Right cardiac atrium (tissue), 5 donors: ENCODE results near the gene MCC. TPM values are rescaled to one million over a fixed set of nuclear protein-coding genes. Genes with fewer than 3 reads are reported as not detected.

ENCODE experiments used
- ATAC-seq, 2 donors: fragments of 200-7000 bp; cut with Tn5 transposase; one replicate each; pipeline versions ENCODE4 v1.8.0 to v1.9.1; 2020; ENCODE audit warnings: moderate library complexity in 2 of 2, mild to moderate bottlenecking in 1 of 2
- DNase-seq, 3 donors: peaks; one replicate each; pipeline ENCODE4 v3.0.0-alpha.2; 2020
- H3K27ac ChIP-seq: one replicate; pipeline ENCODE4 v1.5.1; 2013; ENCODE audit warnings: mild to moderate bottlenecking, low read length, control low read depth, moderate library complexity
- H3K27me3 ChIP-seq: one replicate; pipeline ENCODE4 v1.6.1; 2013; ENCODE audit not compliant: control insufficient read depth, insufficient read depth
- H3K4me1 ChIP-seq: one replicate; pipeline ENCODE4 v1.6.1; 2013; ENCODE audit warnings: low read length; ENCODE audit not compliant: control insufficient read depth, insufficient read depth
- H3K4me3 ChIP-seq: one replicate; pipeline ENCODE4 v1.5.1; 2013; ENCODE audit warnings: low read length, control low read depth
- H3K9me3 ChIP-seq: one replicate; pipeline ENCODE4 v1.6.1; 2013; ENCODE audit warnings: low read length; ENCODE audit not compliant: control insufficient read depth
- WGBS: extraction: QIAGEN DNeasy Blood & Tissue Kit; methylation state at CpG from one replicate; pipeline ENCODE4 v1.1.7; 2013; 5-methylcytosine and 5-hydroxymethylcytosine counted together
- intact Hi-C, 4 donors: fragments of 100-400 bp; cut with DNase I; formaldehyde crosslinking; loops; one replicate each; pipeline versions ENCODE4 v1.11.0 to v1.14.0; 2022 to 2023
- polyA plus RNA-seq: library from polyadenylated mRNA; stranded (reverse); fragments of 200-250 nt; gene quantifications from one replicate; pipeline ENCODE4 v1.2.3, GENCODE V29; 2013
- total RNA-seq, 4 donors: library from RNA; stranded (reverse); fragmentation: NEBNext Ultra II Directional; extraction: Animal tissue kit (Norgen Biotek cat#: 25700); gene quantifications; one replicate each; pipeline ENCODE4 v1.2.1, GENCODE V29; 2021
- donor health status: healthy with polysubstance abuse.
- donor health status: DM: no; HTN: yes; CAD: no.
- donor health status: DM: no; HTN: no; CAD: no.
- donor health status: DM: no; HTN: yes; CAD: no; lungs with severe emphysema.
- donor health status: DM: yes; HTN: yes; CAD: no.

The MCC gene
- total and polyA plus RNA-seq, 5 donors = 6.9 to 33.6 (median 27.0) TPM

DNA sequence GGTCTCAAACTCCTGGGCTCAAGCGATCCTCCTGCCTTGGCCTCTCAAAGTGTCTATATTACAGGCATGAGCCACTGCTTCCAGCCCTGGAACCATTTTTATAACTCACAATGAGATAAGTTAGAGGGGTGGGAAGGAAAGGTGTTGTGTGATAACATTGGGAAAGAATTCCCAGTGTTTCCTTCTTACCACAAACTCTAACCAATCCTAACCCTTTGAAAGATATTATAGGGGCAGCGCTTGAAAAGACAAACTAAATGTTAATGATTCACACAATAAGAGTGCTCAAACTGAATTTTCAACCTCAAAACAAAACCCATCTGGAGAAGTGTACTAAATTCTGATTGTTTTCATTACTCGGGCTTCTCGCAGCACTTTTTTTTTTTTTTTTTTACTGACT is 163.2 kb downstream of the MCC start:
- H3K4me1 ChIP-seq = no peaks in the 10 kb centered on the region
- ATAC-seq = peak in 1 of 2 donors; percentile 80
- no peaks in the 10 kb centered on the region for H3K27me3 ChIP-seq
- H3K9me3 ChIP-seq = no peaks in the 10 kb centered on the region
- no peak overlapping the region for H3K4me3 ChIP-seq
- no peak overlapping the region for H3K27ac ChIP-seq
- 90% methylated on average over 4 of the region's 4 CpGs for WGBS
- intact Hi-C loops = loop anchor here in 1 of 4 donors (10.0 kb wide), 1 partner anchor 270 kb away; no protein-coding TSS in a partner anchor
- no peak for DNase-seq

DNA sequence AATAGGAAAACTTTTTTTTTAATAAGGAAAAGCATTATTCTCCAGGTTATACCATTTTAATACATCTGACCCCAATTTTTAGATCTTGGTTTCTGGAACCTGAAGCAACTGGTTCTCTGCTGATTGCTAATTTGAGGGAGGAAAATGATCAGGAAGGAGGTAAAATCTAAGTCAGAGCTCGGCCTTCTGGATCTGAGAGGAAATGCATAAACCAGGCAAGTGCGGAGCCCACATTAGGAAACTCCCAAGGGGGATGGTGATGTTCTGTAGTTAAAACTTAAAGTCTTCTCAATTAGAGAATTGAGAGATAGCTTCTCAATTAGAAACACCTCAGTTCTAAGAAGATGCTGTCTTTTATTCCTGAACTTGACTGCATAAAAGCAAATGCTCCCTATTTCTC is 167.0 kb downstream of the MCC start:
- WGBS = 46% methylated on average over 2 of the region's 2 CpGs
- H3K27ac ChIP-seq = no peak overlapping the region
- H3K9me3 ChIP-seq = no peaks in the 10 kb centered on the region
- H3K4me3 ChIP-seq = no peak overlapping the region
- ATAC-seq (peak; percentile 48 to 55), DNase-seq (no peak)
- no peaks in the 10 kb centered on the region for H3K4me1 ChIP-seq
- no peaks in the 10 kb centered on the region for H3K27me3 ChIP-seq
- intact Hi-C loops = loop anchor here in 1 of 4 donors (10.0 kb wide), 1 partner anchor 266 kb away; no protein-coding TSS in a partner anchor

DNA sequence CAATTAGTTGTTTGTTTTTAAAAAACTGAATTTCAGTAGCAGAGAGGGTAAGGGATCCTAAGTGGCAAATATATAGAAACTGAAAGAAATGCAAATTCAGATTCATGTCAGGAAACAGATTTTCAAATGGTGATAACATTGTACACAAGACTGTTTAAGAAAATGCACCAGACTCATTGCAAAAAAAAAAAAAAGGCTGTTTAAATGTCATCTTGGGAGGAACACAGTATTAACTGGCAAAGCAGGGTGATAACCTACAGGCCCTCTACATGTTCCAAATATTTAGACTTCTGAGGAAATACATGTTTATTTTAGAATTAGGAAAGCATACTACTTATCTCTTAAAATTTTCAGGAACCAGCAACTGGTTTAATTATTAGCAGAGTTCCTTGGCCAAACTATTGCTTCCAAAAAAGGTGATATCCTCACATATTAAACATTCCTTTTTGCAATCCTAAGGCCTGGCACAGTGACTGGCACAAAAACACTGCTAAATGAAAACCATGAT is 167.9 kb downstream of the MCC start:
- Histone ChIP-seq H3K27ac (no peak overlapping the region), H3K27me3 (no peaks in the 10 kb centered on the region), H3K4me1 (no peaks in the 10 kb centered on the region), H3K9me3 (no peaks in the 10 kb centered on the region), H3K4me3 (no peak overlapping the region)
- intact Hi-C loops = loop anchor here in 1 of 4 donors (10.0 kb wide), 1 partner anchor 266 kb away; no protein-coding TSS in a partner anchor
- ATAC-seq (peak in 1 of 2 donors; percentile 56), DNase-seq (no peak)

DNA sequence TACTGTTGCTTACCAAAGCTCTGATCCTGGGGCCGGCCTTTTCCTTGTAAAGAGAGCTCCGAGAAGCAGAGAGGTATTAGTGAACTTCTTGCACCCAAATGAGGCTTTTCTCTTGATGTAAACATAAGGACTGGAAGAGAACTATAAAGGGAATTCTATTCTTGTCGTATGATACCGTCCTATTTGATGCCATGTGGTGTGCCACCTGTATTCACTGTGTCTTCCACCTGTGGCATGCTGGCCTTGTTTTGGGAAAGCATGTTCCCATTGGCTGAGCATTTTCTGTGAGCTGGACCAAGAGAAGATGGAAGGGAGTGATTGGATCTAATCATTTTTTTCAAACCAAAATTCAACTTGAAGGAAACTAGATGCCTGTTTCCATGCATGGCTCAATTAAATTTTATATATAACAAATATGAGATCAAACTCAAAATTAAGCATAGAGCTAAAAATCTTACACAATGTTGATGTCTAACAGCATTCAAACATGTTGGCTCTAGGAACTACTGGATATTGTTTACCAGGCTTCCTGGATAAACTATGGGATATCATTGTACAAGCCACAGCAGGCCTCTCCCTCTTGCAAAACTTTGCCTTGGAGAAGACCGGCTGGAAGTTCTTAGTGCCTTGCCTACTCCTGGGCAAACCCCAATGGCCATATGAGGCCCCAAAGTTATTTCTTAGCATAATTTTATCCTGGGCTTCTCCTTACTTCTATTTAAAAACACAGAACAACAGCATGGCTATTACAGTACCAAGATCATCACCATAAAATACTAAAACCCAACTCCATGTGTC is 168.8 kb downstream of the MCC start:
- H3K27ac ChIP-seq = no peak overlapping the region
- WGBS = 95% methylated on average over 5 of the region's 5 CpGs
- no peaks in the 10 kb centered on the region for H3K9me3 ChIP-seq
- no peaks in the 10 kb centered on the region for H3K4me1 ChIP-seq
- ATAC-seq (no peak), DNase-seq (no peak)
- no peak overlapping the region for H3K4me3 ChIP-seq
- intact Hi-C loops = loop anchor here in 1 of 4 donors (10.0 kb wide), 1 partner anchor 265 kb away; no protein-coding TSS in a partner anchor
- H3K27me3 ChIP-seq = no peaks in the 10 kb centered on the region

DNA sequence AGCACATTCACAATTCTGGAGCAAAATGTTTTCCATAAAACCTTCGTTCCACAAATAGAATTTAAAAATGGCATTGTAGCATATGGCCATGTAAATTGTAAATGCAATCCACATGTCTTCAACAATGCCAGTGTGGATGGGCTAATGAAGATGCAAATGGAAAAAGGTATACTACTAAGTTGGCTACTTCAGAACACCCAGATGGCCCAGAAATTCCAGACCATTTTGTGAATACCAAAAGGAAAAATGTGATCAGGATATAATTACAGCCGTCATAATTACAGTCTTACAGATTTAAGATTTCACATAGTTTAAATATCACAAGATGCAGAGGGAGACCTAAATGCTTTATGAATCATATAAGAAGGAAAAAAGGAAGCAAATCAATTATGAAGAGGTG is 170.6 kb downstream of the MCC start:
- no peaks in the 10 kb centered on the region for H3K4me1 ChIP-seq
- no peak overlapping the region for H3K4me3 ChIP-seq
- H3K27me3 ChIP-seq = no peaks in the 10 kb centered on the region
- intact Hi-C loops = no loop called here
- H3K27ac ChIP-seq = no peak overlapping the region
- no peaks in the 10 kb centered on the region for H3K9me3 ChIP-seq
- DNase-seq (no peak), ATAC-seq (no peak)
- 95% methylated on average over 2 of the region's 2 CpGs for WGBS

DNA sequence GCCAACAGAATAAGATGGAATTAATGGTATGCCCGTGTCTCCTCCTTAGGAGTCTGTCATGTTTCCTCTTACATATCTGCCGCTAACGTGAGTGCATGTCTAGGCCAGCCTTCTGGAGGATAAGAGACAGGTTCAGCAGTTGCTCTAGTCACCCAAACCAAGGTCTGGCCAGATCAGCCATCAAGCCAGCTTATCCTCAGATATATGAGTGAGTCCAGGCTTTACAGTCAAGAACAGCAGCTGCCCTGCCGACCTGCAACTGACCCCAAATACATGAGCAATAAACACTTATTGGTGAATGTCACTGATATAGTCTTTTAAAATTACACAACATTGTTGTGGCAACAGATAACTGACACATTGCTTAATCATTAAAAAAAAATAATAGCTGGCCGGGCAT is 177.0 kb downstream of the MCC start:
- WGBS = 90% methylated on average over 5 of the region's 5 CpGs

DNA sequence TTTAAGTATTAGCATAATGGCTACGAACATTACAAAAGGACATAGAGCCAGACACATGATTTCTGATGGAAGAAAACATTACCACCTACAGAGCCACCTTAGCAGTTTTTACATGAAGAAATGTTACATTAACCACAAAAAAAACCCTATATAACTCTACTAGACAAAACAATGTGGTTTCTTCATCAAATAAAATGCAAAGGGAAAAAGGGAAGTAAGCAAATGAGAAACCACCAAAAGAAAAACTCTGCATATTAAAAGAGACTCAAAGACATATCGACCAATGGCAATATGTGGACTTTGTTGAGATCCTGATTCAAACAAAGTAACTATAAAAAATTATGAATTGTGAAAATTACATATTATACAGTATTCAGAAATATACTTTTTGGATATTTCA is 186.1 kb downstream of the MCC start:
- Histone ChIP-seq H3K9me3 (no peaks in the 10 kb centered on the region), H3K4me3 (no peak overlapping the region), H3K4me1 (no peaks in the 10 kb centered on the region), H3K27ac (no peak overlapping the region), H3K27me3 (no peaks in the 10 kb centered on the region)
- intact Hi-C loops = no loop called here
- ATAC-seq = no peak
- 92% methylated on average over 2 of the region's 2 CpGs for WGBS
- no peak for DNase-seq

More for the DNA sequence above, 177.0 kb downstream of the MCC start:
- no peak overlapping the region for H3K4me3 ChIP-seq
- DNase-seq (no peak), ATAC-seq (no peak)
- no peak overlapping the region for H3K27ac ChIP-seq
- H3K4me1 ChIP-seq = no peaks in the 10 kb centered on the region
- no peaks in the 10 kb centered on the region for H3K27me3 ChIP-seq
- intact Hi-C loops = no loop called here
- H3K9me3 ChIP-seq = no peaks in the 10 kb centered on the region

DNA sequence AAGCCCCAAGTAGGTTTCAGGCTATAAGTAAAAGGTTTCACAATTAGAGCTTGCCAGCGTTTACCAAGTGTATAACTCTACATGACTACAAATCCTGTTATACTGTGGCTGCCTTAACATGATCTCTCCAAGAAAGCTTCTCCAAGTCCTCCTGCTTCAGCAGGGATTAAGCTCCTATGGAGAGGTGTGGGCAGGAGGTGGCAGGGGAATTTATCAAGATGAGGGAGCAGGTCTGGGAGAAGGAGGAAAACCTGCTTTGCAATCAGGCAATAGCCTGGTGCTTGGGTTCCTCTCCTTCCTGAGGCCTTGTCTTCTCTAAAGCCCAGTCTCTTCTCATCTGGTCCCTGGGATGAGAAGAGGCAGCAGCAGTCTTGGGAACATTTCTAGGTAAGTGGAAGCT is 188.7 kb downstream of the MCC start:
- WGBS = 97% methylated on average over 1 of the region's 1 CpG
- peaks cover 4% of the 10 kb centered on the region for H3K4me1 ChIP-seq
- no peak overlapping the region for H3K27ac ChIP-seq
- H3K4me3 ChIP-seq = no peak overlapping the region
- H3K27me3 ChIP-seq = no peaks in the 10 kb centered on the region
- no peaks in the 10 kb centered on the region for H3K9me3 ChIP-seq
- no peak for ATAC-seq
- DNase-seq = no peak
- intact Hi-C loops = loop anchor here in 2 of 4 donors (10.0 kb wide), 2 partner anchors 85 to 95 kb away; no protein-coding TSS in a partner anchor

DNA sequence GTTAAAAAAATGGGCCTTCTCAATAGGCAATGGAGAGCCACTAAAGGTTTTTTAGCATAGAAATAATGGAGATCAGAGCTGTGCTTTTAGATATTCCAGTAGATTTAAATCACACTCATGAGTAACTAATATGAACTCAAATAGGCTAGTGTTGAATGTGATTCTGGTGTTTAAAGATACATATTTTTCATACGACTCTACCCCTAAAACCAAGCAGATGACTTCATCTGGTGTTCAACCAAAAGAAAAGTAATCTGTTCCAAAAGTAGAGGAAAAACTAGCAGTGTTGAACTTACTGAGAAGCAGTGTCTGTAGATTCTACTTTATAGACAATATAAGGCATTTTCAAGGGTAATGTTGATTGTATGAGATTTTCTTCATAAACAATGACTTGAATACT is 191.6 kb downstream of the MCC start:
- no peaks in the 10 kb centered on the region for H3K9me3 ChIP-seq
- ATAC-seq (no peak), DNase-seq (no peak)
- intact Hi-C loops = loop anchor here in 2 of 4 donors (10.0 kb wide), 2 partner anchors 82 to 92 kb away; no protein-coding TSS in a partner anchor
- 63% methylated on average over 1 of the region's 1 CpG for WGBS
- H3K27ac ChIP-seq = no peak overlapping the region
- H3K4me3 ChIP-seq = no peak overlapping the region
- no peaks in the 10 kb centered on the region for H3K27me3 ChIP-seq
- peaks cover 11% of the 10 kb centered on the region for H3K4me1 ChIP-seq

DNA sequence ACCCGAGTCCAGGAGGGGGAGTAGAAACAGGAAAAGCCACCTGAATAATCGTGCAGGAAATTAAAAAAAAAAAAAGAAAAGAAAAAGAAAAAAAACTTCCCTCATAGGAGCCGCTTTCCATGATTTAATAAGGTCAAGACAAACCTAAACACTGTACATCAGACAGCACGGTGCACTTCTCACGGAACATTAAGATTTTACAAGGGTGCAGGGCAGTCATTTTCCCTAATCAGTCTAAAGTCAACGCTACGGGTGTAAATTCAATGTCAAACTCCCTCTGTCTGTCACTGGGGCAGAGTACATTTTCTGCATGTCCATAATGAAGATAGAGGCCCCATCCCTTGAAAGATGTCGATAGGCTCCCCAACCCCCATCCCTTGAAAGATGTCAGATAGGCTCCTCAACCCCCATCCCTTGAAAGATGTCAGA is 193.1 kb downstream of the MCC start:
- Histone ChIP-seq H3K27ac (peak overlapping the region; percentile 55), H3K4me1 (peaks cover 13% of the 10 kb centered on the region), H3K9me3 (no peaks in the 10 kb centered on the region), H3K27me3 (no peaks in the 10 kb centered on the region), H3K4me3 (peak overlapping the region; percentile 72)
- peak; percentile 4 to 5 for ATAC-seq
- no peak for DNase-seq
- 2% methylated on average over 8 of the region's 8 CpGs for WGBS
- intact Hi-C loops = loop anchor here in 2 of 4 donors (10.0 kb wide), 2 partner anchors 80 to 90 kb away; no protein-coding TSS in a partner anchor
